Fibroblast of mammary gland (primary cell): ENCODE measurements around the gene PFKL.

ENCODE experiments used
- DNase-seq: peaks from one replicate; pipeline ENCODE4 v3.0.0-alpha.2; 2010; ENCODE audit warnings: low read depth
- H3K4me3 ChIP-seq: 2 replicates; pipeline ENCODE4 v1.5.1; 2011; ENCODE audit warnings: low read depth, mild to moderate bottlenecking, low read length, moderate library complexity; ENCODE audit not compliant: control insufficient read depth
- CTCF ChIP-seq: conservative IDR thresholded peaks from 2 replicates; pipeline ENCODE4 v1.5.1; 2011; ENCODE audit warnings: low read depth, low read length, inconsistent platforms; ENCODE audit not compliant: control insufficient read depth, insufficient read depth

Gene PFKL

GRCh38 chr21:44365251-44365966 lies 65.6 kb downstream of the PFKL start:
- no peak overlapping the region for H3K4me3 ChIP-seq
- no peak for TF ChIP-seq CTCF
- no peak for DNase-seq

GRCh38 chr21:44365967-44366585 lies 66.2 kb downstream of the PFKL start:
- no peak overlapping the region for H3K4me3 ChIP-seq
- DNase-seq, result no peak
- TF ChIP-seq CTCF, result no peak

- no peak for TF ChIP-seq CTCF
- no peak overlapping the region for H3K4me3 ChIP-seq
- DNase-seq, result no peak
Measured at GRCh38 chr21:44366586-44367211, 66.8 kb downstream of the PFKL start.

- no peak for DNase-seq
- TF ChIP-seq CTCF, result no peak
- no peak overlapping the region for H3K4me3 ChIP-seq
Measured at GRCh38 chr21:44368711-44369446, 69.0 kb downstream of the PFKL start.

GRCh38 chr21:44370027-44370735 lies 70.3 kb downstream of the PFKL start:
- TF ChIP-seq CTCF, result no peak
- DNase-seq, result peak; percentile 73
- no peak overlapping the region for H3K4me3 ChIP-seq

- no peak for DNase-seq
- TF ChIP-seq CTCF, result no peak
- no peak overlapping the region for H3K4me3 ChIP-seq
Measured at GRCh38 chr21:44370786-44371410, 71.0 kb downstream of the PFKL start.
